Sigmoid colon (tissue), 7 donors: ENCODE data around the gene KCNH1. TPM values are rescaled to one million over a fixed set of nuclear protein-coding genes. Genes with fewer than 3 reads are reported as not detected.

Experiments used
- DNase-seq: peaks from one replicate; pipeline ENCODE4 v3.0.0-alpha.2; 2019
- H3K27ac ChIP-seq, 4 donors: fragments of 200-600 bp; sonication (generic); one replicate each; pipeline ENCODE4 v1.5.1; 2016 to 2019; ENCODE audit warnings: mild to moderate bottlenecking in 1 of 4
- H3K27me3 ChIP-seq, 3 donors: fragments of 200-600 bp; sonication (generic); one replicate each; pipeline ENCODE4 v1.5.1; 2019; ENCODE audit warnings: mild to moderate bottlenecking in 1 of 3
- H3K36me3 ChIP-seq, 4 donors: fragments of 200-600 bp; sonication (generic); one replicate each; pipeline ENCODE4 v1.5.1; 2016 to 2019
- H3K4me1 ChIP-seq, 4 donors: fragments of 200-600 bp; sonication (generic); one replicate each; pipeline ENCODE4 v1.5.1; 2017 to 2019
- H3K4me3 ChIP-seq, 4 donors: fragments of 200-600 bp; sonication (generic); one replicate each; pipeline ENCODE4 v1.5.1; 2017 to 2019; ENCODE audit warnings: mild to moderate bottlenecking in 2 of 4, moderate library complexity in 1 of 4
- H3K9me3 ChIP-seq, 4 donors: fragments of 200-600 bp in 3 of 4; sonication (generic) in 3 of 4; one replicate each; pipeline versions ENCODE4 v1.5.1 to v1.6.1; 2013 to 2019
- EP300 ChIP-seq, 4 donors: sonication (generic); formaldehyde crosslinking; IDR thresholded peaks; one replicate each; pipeline ENCODE4 v1.6.1; 2017; ENCODE audit warnings: antibody characterized with exemption in 4 of 4
- POLR2A ChIP-seq, 2 donors: fragments of 450-650 bp; IDR thresholded peaks; one replicate each; pipeline ENCODE4 v1.6.1; 2016; ENCODE audit warnings: antibody characterized with exemption in 2 of 2, mild to moderate bottlenecking in 2 of 2, moderate library complexity in 2 of 2
- POLR2AphosphoS5 ChIP-seq, 4 donors: sonication (generic); formaldehyde crosslinking; IDR thresholded peaks; one replicate each; pipeline ENCODE4 v1.6.1; 2017; ENCODE audit warnings: antibody characterized with exemption in 4 of 4
- WGBS, 2 donors: extraction: QIAGEN DNeasy Blood & Tissue Kit; methylation state at CpG; one replicate each; pipeline ENCODE4 v1.1.7; 2013; 5-methylcytosine and 5-hydroxymethylcytosine counted together
- intact Hi-C: fragments of 100-400 bp; cut with DNase I; formaldehyde crosslinking; loops from one replicate; pipeline ENCODE4 v1.15.1; 2023
- polyA plus RNA-seq, 3 donors: library from polyadenylated mRNA; stranded (reverse); fragments of 200-250 nt; gene quantifications; one replicate each; pipeline ENCODE4 v1.2.3, GENCODE V29; 2013
- total RNA-seq, 4 donors: library from RNA; depleted of rRNA; stranded (reverse); fragments of >200 nt; gene quantifications; one replicate each; pipeline ENCODE4 v1.1.0, GENCODE V29; 2016
- TF ChIP-seq, protein P1 (sequence below), 4 experiments: fragments of 450-650 bp in 3 of 4; fragments of 200-600 bp in 1 of 4; IDR thresholded peaks; one replicate each; pipeline ENCODE4 v1.5.1; 2016 to 2019; ENCODE audit warnings: antibody characterized with exemption in 4 of 4, mild to moderate bottlenecking in 3 of 4, moderate library complexity in 2 of 4
- donor health status: healthy with polysubstance abuse.
- donor health status: Bipolar disorder and iron deficiency.
- donor health status: healthy.

KCNH1 gene
- total and polyA plus RNA-seq, 7 donors: 0.23 to 3.1 (median 0.55) TPM; not detected in 2

DNA sequence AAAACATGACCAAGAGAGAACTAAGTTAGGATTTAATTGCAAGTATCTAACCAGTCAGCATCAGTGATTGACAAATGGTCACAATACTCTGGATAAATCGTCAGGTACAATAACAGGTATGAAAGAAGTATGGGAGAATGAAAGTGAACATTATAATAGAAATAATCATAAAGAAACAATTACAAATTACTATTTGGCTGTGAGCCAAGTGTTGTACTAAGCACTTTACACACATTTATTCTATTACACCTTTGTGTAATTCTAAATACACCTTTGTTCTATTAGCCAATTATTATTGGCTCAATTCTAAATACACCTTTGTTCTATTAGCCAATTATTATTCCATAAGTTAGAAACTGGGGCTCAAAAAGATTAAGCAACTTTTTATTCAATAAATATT is 114.7 kb downstream of the KCNH1 start:
- H3K27me3 ChIP-seq: no peaks in the 10 kb centered on the region
- 48 to 69% methylated on average over 1 of the region's 1 CpG for WGBS, 2 donors
- H3K9me3 ChIP-seq: no peaks in the 10 kb centered on the region
- no peak overlapping the region for H3K4me3 ChIP-seq
- intact Hi-C loops: no loop called here
- H3K27ac ChIP-seq: no peak overlapping the region
- H3K36me3 ChIP-seq: no peaks in the 10 kb centered on the region
- no peaks in the 10 kb centered on the region for H3K4me1 ChIP-seq
- no peak for DNase-seq
- TF ChIP-seq POLR2A (IDR thresholded peaks at IDR 0.05): no peak
- TF ChIP-seq POLR2AphosphoS5 (IDR thresholded peaks at IDR 0.05): no peak
- TF ChIP-seq EP300 (IDR thresholded peaks at IDR 0.05): no peak
- TF ChIP-seq, protein P1, sequence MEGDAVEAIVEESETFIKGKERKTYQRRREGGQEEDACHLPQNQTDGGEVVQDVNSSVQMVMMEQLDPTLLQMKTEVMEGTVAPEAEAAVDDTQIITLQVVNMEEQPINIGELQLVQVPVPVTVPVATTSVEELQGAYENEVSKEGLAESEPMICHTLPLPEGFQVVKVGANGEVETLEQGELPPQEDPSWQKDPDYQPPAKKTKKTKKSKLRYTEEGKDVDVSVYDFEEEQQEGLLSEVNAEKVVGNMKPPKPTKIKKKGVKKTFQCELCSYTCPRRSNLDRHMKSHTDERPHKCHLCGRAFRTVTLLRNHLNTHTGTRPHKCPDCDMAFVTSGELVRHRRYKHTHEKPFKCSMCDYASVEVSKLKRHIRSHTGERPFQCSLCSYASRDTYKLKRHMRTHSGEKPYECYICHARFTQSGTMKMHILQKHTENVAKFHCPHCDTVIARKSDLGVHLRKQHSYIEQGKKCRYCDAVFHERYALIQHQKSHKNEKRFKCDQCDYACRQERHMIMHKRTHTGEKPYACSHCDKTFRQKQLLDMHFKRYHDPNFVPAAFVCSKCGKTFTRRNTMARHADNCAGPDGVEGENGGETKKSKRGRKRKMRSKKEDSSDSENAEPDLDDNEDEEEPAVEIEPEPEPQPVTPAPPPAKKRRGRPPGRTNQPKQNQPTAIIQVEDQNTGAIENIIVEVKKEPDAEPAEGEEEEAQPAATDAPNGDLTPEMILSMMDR (IDR thresholded peaks at IDR 0.05): no peak

DNA sequence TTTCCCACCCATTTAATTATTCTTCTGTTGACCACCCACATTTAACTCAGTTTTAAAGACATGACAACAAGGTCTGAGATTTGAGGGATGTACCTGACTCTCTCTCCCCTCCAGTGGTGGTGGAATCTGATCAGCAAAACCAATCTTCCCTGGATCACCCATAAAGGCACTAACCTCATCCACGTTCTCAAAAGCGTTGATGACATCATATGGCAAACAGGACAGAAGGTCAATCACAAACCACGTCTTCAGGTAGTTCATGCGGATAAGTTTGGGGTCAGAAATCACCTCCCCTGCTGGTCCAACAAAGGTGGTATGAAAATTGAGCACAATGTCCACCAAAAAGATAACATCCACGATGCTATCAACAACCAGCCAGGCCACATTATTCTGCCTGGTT is 115.3 kb downstream of the KCNH1 start:
- Histone ChIP-seq H3K9me3 (no peaks in the 10 kb centered on the region), H3K27ac (no peak overlapping the region), H3K4me3 (no peak overlapping the region), H3K27me3 (no peaks in the 10 kb centered on the region), H3K36me3 (no peaks in the 10 kb centered on the region), H3K4me1 (no peaks in the 10 kb centered on the region)
- intact Hi-C loops: no loop called here
- DNase-seq: no peak
- TF ChIP-seq, protein P1 (IDR thresholded peaks at IDR 0.05): no peak
- TF ChIP-seq EP300 (IDR thresholded peaks at IDR 0.05) (no peak), POLR2AphosphoS5 (IDR thresholded peaks at IDR 0.05) (no peak), POLR2A (IDR thresholded peaks at IDR 0.05) (no peak)
- 70 to 85% methylated on average over 5 of the region's 5 CpGs for WGBS, 2 donors

DNA sequence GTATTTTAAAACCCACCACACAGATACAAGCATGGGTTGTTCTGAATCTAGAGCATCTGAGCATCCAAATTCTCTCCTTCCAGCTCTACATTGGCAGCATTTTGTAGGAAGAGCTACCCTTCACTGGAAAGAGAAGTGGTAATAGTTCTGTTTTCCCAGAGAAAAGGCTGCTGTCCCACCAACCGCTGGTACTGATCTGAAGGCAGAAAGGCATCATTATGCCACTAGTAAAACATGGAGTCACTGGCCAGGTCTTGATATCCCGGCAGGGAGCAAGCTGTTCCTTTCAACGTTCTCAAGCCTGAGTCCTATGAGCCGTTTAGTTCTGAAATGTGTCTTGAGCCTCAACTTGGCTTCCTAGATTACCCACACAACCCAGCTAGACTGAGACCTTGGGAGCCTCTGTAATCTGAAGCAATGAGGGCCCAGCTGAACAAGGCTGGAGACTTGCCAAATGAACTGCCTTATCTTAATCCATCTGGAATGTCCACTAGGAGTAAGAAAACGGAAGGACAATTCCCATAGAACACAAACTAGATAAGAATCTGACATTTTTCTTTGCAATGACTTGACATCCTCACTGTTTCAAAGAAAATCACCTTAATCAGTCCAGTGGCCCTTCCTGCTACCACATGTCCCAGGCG is 116.8 kb downstream of the KCNH1 start:
- TF ChIP-seq, protein P1 (IDR thresholded peaks at IDR 0.05): no peak
- Histone ChIP-seq H3K9me3 (no peaks in the 10 kb centered on the region), H3K27me3 (no peaks in the 10 kb centered on the region), H3K4me1 (no peaks in the 10 kb centered on the region), H3K36me3 (no peaks in the 10 kb centered on the region), H3K27ac (no peak overlapping the region), H3K4me3 (no peak overlapping the region)
- intact Hi-C loops: no loop called here
- DNase-seq: no peak
- WGBS, 2 donors: 61 to 63% methylated on average over 6 of the region's 6 CpGs

DNA sequence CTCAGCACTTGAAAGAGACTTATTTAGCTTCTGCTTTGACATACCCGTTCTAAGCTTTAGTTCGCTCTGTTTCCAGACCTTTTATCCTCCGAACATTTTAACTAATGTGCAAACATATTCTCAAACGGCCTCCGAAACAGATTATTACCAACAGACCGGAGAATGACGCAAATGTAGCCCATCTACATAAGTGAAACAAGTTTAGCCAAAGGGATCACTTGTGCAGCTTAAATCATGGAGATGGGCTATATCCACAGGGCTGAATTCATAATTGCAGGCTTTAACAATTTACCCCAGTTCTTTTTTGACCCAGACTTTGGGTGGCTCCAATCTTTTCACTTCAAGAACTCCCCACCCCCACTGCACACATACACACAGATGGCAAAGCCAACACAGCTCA is 119.7 kb downstream of the KCNH1 start:
- Histone ChIP-seq H3K27ac (no peak overlapping the region), H3K36me3 (no peaks in the 10 kb centered on the region), H3K27me3 (no peaks in the 10 kb centered on the region), H3K4me3 (no peak overlapping the region), H3K9me3 (no peaks in the 10 kb centered on the region), H3K4me1 (no peaks in the 10 kb centered on the region)
- intact Hi-C loops: no loop called here
- 63 to 70% methylated on average over 7 of the region's 7 CpGs for WGBS, 2 donors
- TF ChIP-seq, protein P1 (IDR thresholded peaks at IDR 0.05): no peak
- TF ChIP-seq POLR2A (IDR thresholded peaks at IDR 0.05): no peak
- TF ChIP-seq POLR2AphosphoS5 (IDR thresholded peaks at IDR 0.05): no peak
- TF ChIP-seq EP300 (IDR thresholded peaks at IDR 0.05): no peak
- no peak for DNase-seq
